Measurements from ENCODE around the gene GAGE10. TPM values are rescaled to one million over a fixed set of nuclear protein-coding genes. Genes with fewer than 3 reads are reported as not detected.

GAGE10 gene
- total and polyA plus RNA-seq, 2 donors (not counting 3 experiments of a cell fraction or from before 2014, with no cell fraction given), result not detected

- H3K4me2 ChIP-seq (ENCODE audit: insufficient read depth, low read length), result no peak overlapping the region
- no TSS peak for BruUV-seq (replicated peaks)
- no peaks in the 10 kb centered on the region for H3K9me1 ChIP-seq (replicated peaks; ENCODE audit: control insufficient read depth, extremely low read depth, insufficient read depth, low read length)
- H3K4me1 ChIP-seq (ENCODE audit: control insufficient read depth, extremely low read depth, insufficient read depth, low read length), result no peaks in the 10 kb centered on the region
- FAIRE-seq, result no peak
- ChIA-PET POLR2A (no interaction called here), CTCF (no interaction called here)
- H3K27ac ChIP-seq (ENCODE audit: insufficient read depth, low read depth, low read length), result no peak overlapping the region
- no peak for DNase-seq (ENCODE audit: low read depth, low spot score)
- no peaks in the 10 kb centered on the region for H3K36me3 ChIP-seq (ENCODE audit: control insufficient read depth in 2 of 2, extremely low read depth in 1 of 2, insufficient read depth in 2 of 2, low read length in 2 of 2)
- H4K20me1 ChIP-seq (replicated peaks; ENCODE audit: control insufficient read depth, extremely low read depth, insufficient read depth, low read length), result no peaks in the 10 kb centered on the region
- dilution Hi-C loops (cut with MboI; ENCODE audit: extremely low pct_ligation_motif_present, low sequenced_read_pairs) (no loop called here), intact Hi-C loops (cut with micrococcal nuclease) (no loop called here)
- H3K9ac ChIP-seq (replicated peaks; ENCODE audit: extremely low read depth, insufficient read depth, low read length), result no peak overlapping the region
- H3K27me3 ChIP-seq (ENCODE audit: control insufficient read depth in 2 of 2, insufficient read depth in 2 of 2, low read length in 2 of 2), result no peaks in the 10 kb centered on the region
- no peaks in the 10 kb centered on the region for H3K79me2 ChIP-seq (ENCODE audit: control insufficient read depth, insufficient read depth, low read length)
- H3K9me3 ChIP-seq (replicated peaks; ENCODE audit: control insufficient read depth, insufficient read depth, low read length), result no peaks in the 10 kb centered on the region
- H3K4me3 ChIP-seq (replicated peaks in 1 of 3; ENCODE audit: insufficient read depth in 1 of 3, low read depth in 1 of 3, low read length in 3 of 3), result no peak overlapping the region
- TF ChIP-seq EZH2 (IDR thresholded peaks at IDR 0.05; ENCODE audit: borderline replicate concordance, low read depth, low read length, severe bottlenecking) (no peak), MYC (IDR thresholded peaks at IDR 0.05; ENCODE audit: low read depth, low read length) (no peak), MAX (IDR thresholded peaks at IDR 0.05; ENCODE audit: insufficient read depth, insufficient read length) (no peak), POLR2AphosphoS5 (IDR thresholded peaks at IDR 0.05; ENCODE audit: insufficient read depth, low read depth, low read length) (no peak), POLR2A (IDR thresholded peaks at IDR 0.05; ENCODE audit: low read depth, low read length) (no peak), FOS (IDR thresholded peaks at IDR 0.05; ENCODE audit: borderline replicate concordance, insufficient read depth, low read length) (no peak), CTCF (IDR thresholded peaks at IDR 0.05; ENCODE audit: extremely low read depth in 1 of 2, insufficient read depth in 1 of 2, low read depth in 1 of 2, low read length in 2 of 2) (no peak), JUN (IDR thresholded peaks at IDR 0.05; ENCODE audit: borderline replicate concordance, insufficient read depth, insufficient read length, low read depth) (no peak), GATA2 (IDR thresholded peaks at IDR 0.05; ENCODE audit: insufficient read depth, insufficient read length, low read depth, low read length) (no peak)
- H2AFZ ChIP-seq (ENCODE audit: low read depth, low read length), result no peak overlapping the region
These were observed 17.3 kb upstream of the GAGE10 start for GRCh38 chrX:49286136-49286535.
